Endodermal cell (in vitro differentiated cells): ENCODE results near the gene ZP2. TPM values are rescaled to one million over a fixed set of nuclear protein-coding genes. Genes with fewer than 3 reads are reported as not detected.

Experiments used
- DNase-seq: peaks from one replicate; pipeline ENCODE4 v3.0.0-alpha.2; 2017
- H3K27ac ChIP-seq: 2 replicates; pipeline ENCODE4 v1.5.1; 2013; ENCODE audit warnings: mild to moderate bottlenecking, low read depth, low read length, moderate library complexity
- H3K27me3 ChIP-seq: 2 replicates; pipeline ENCODE4 v1.6.1; 2013; ENCODE audit warnings: mild to moderate bottlenecking, low read length, moderate library complexity; ENCODE audit not compliant: insufficient read depth, control insufficient read depth, poor library complexity, severe bottlenecking
- H3K36me3 ChIP-seq: 2 replicates; pipeline ENCODE4 v1.7.0; 2013; ENCODE audit warnings: mild to moderate bottlenecking, low read length, moderate library complexity; ENCODE audit not compliant: control insufficient read depth, insufficient read depth
- H3K4me1 ChIP-seq: one replicate; pipeline ENCODE4 v1.7.0; 2013; ENCODE audit warnings: low read length; ENCODE audit not compliant: control insufficient read depth, insufficient read depth
- H3K4me3 ChIP-seq: 2 replicates; pipeline ENCODE4 v1.5.1; 2013; ENCODE audit warnings: mild to moderate bottlenecking, low read length, moderate library complexity
- H3K9ac ChIP-seq: 2 replicates; pipeline ENCODE4 v1.6.1; 2013; ENCODE audit warnings: mild to moderate bottlenecking, low read length, moderate library complexity; ENCODE audit not compliant: poor library complexity, severe bottlenecking; ENCODE audit errors: extremely low read depth
- H3K9me3 ChIP-seq: 2 replicates; pipeline ENCODE4 v1.6.1; 2013; ENCODE audit warnings: mild to moderate bottlenecking, low read length, moderate library complexity; ENCODE audit not compliant: control insufficient read depth
- H3K27ac Mint-ChIP-seq: 2 replicates; pipeline ENCODE4 v1.8.0; 2020; ENCODE audit warnings: mixed read lengths
- H3K27me3 Mint-ChIP-seq: 2 replicates; pipeline ENCODE4 v1.8.0; 2021; ENCODE audit warnings: mild to moderate bottlenecking, mixed read lengths; ENCODE audit not compliant: insufficient read depth
- H3K36me3 Mint-ChIP-seq: 2 replicates; pipeline ENCODE4 v1.8.0; 2020; ENCODE audit warnings: low read depth, mixed read lengths
- H3K4me1 Mint-ChIP-seq: 2 replicates; pipeline ENCODE4 v1.8.0; 2020; ENCODE audit warnings: mixed read lengths
- H3K4me3 Mint-ChIP-seq: 2 replicates; pipeline ENCODE4 v1.8.0; 2020; ENCODE audit warnings: mild to moderate bottlenecking, moderate library complexity, mixed read lengths
- H3K9me3 Mint-ChIP-seq: 2 replicates; pipeline ENCODE4 v1.8.0; 2020; ENCODE audit warnings: mild to moderate bottlenecking, mixed read lengths
- WGBS, 2 experiments: methylation state at CpG; one replicate each; pipeline versions ENCODE4 v1.1.5 to v1.1.7; 2013; ENCODE audit warnings: missing lambda C conversion rate in 2 of 2, mixed read lengths in 1 of 2; ENCODE audit not compliant: insufficient coverage in 1 of 2, insufficient read length in 1 of 2; 5-methylcytosine and 5-hydroxymethylcytosine counted together
- total RNA-seq, 2 donors: library from RNA; stranded (reverse); fragmentation: NEBNext Ultra II Directional in 1 of 2; extraction: Animal tissue kit (Norgen Biotek cat#: 25700) in 1 of 2; gene quantifications; 2 replicates in 1 of 2; 3 replicates in 1 of 2; pipeline ENCODE4 v1.2.1, GENCODE V29; 2021
- TF ChIP-seq, protein P1 (sequence below): fragments of 200-600 bp; sonication (generic); conservative IDR thresholded peaks from 2 replicates; pipeline ENCODE4 v1.5.0; 2021; ENCODE audit warnings: antibody characterized with exemption, mild to moderate bottlenecking

Gene ZP2
- total RNA-seq, 2 donors from 2014 or later, result not detected

- WGBS, 2 experiments, result 96 to 100% methylated on average over 1 to 2 of the region's 2 CpGs
- no peak overlapping the region for H3K4me3 Mint-ChIP-seq
- Histone ChIP-seq H3K27me3 (no peaks in the 10 kb centered on the region), H3K36me3 (no peaks in the 10 kb centered on the region), H3K27ac (no peak overlapping the region), H3K9me3 (no peaks in the 10 kb centered on the region), H3K4me1 (no peaks in the 10 kb centered on the region), H3K9ac (no peak overlapping the region), H3K4me3 (no peak overlapping the region)
- peaks cover 3% of the 10 kb centered on the region for H3K9me3 Mint-ChIP-seq
- peaks cover 37% of the 10 kb centered on the region for H3K27me3 Mint-ChIP-seq
- no peak overlapping the region for H3K27ac Mint-ChIP-seq
- TF ChIP-seq, protein P1, sequence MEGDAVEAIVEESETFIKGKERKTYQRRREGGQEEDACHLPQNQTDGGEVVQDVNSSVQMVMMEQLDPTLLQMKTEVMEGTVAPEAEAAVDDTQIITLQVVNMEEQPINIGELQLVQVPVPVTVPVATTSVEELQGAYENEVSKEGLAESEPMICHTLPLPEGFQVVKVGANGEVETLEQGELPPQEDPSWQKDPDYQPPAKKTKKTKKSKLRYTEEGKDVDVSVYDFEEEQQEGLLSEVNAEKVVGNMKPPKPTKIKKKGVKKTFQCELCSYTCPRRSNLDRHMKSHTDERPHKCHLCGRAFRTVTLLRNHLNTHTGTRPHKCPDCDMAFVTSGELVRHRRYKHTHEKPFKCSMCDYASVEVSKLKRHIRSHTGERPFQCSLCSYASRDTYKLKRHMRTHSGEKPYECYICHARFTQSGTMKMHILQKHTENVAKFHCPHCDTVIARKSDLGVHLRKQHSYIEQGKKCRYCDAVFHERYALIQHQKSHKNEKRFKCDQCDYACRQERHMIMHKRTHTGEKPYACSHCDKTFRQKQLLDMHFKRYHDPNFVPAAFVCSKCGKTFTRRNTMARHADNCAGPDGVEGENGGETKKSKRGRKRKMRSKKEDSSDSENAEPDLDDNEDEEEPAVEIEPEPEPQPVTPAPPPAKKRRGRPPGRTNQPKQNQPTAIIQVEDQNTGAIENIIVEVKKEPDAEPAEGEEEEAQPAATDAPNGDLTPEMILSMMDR, result no peak
- peaks cover 16% of the 10 kb centered on the region for H3K4me1 Mint-ChIP-seq
- DNase-seq, result no peak
- no peaks in the 10 kb centered on the region for H3K36me3 Mint-ChIP-seq
These were observed 5.7 kb upstream of the ZP2 start for GRCh38 chr16:21217121-21217520.

- TF ChIP-seq, protein P1, result no peak
- no peaks in the 10 kb centered on the region for H3K36me3 Mint-ChIP-seq
- H3K4me3 Mint-ChIP-seq, result no peak overlapping the region
- H3K27ac Mint-ChIP-seq, result no peak overlapping the region
- WGBS, 2 experiments, result 86 to 93% methylated on average over 4 of the region's 4 CpGs
- H3K9ac ChIP-seq, result no peak overlapping the region
- H3K9me3 Mint-ChIP-seq, result no peaks in the 10 kb centered on the region
- no peaks in the 10 kb centered on the region for H3K27me3 ChIP-seq
- no peak for DNase-seq
- peaks cover 29% of the 10 kb centered on the region for H3K27me3 Mint-ChIP-seq
- H3K4me1 Mint-ChIP-seq, result no peaks in the 10 kb centered on the region
- H3K36me3 ChIP-seq, result no peaks in the 10 kb centered on the region
- no peak overlapping the region for H3K4me3 ChIP-seq
- no peak overlapping the region for H3K27ac ChIP-seq
- H3K9me3 ChIP-seq, result no peaks in the 10 kb centered on the region
- no peaks in the 10 kb centered on the region for H3K4me1 ChIP-seq
These were observed 2.7 kb upstream of the ZP2 start for GRCh38 chr16:21214086-21214485.

GRCh38 chr16:21208446-21209230, 2.7 kb downstream of the ZP2 start:
- Histone ChIP-seq H3K27me3 (no peaks in the 10 kb centered on the region), H3K9ac (no peak overlapping the region), H3K27ac (no peak overlapping the region), H3K4me1 (no peaks in the 10 kb centered on the region), H3K4me3 (no peak overlapping the region), H3K36me3 (no peaks in the 10 kb centered on the region), H3K9me3 (no peaks in the 10 kb centered on the region)
- Mint-ChIP-seq H3K27me3 (peaks cover 30% of the 10 kb centered on the region), H3K27ac (no peak overlapping the region), H3K36me3 (no peaks in the 10 kb centered on the region), H3K9me3 (no peaks in the 10 kb centered on the region), H3K4me1 (no peaks in the 10 kb centered on the region), H3K4me3 (no peak overlapping the region)
- no peak for DNase-seq
- TF ChIP-seq, protein P1, result no peak
- 62 to 88% methylated on average over 1 to 2 of the region's 2 CpGs for WGBS, 2 experiments
